Measurements from ENCODE around the gene CEP85L.
A peak's percentile ranks its signal among the peaks of the same experiment; 100 is the strongest.

Gene CEP85L

DNA sequence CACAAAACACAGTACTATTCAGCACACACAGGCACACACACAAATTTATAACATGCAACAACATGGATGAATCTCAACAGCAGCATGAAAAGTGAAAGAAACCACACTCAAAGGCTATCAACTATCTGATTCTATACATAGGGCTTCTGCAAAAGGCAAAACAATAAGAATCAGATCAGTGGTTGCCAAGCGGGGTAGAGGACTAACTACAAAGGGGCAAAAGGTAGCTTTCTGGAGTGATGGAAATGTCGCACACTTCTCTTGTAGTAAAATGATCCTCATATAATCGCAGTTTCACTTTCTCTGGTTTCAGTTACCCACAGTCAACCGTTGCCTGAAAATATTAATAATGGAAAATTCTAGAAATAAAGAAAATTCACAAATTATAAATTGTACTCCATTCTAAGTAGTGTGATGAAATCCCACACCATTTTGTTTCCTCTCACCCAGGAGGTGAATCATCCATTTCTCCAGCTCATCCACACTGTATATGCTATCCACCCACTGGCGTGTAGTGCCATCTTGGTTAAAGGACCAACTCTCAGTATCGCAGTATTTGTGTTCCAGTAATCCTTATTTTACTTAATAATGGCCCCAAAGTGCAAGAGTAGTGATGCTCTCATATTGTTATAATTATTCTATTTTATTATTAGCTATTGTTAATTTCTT lies 116.1 kb downstream of the CEP85L start:
- no peak for FAIRE-seq

DNA sequence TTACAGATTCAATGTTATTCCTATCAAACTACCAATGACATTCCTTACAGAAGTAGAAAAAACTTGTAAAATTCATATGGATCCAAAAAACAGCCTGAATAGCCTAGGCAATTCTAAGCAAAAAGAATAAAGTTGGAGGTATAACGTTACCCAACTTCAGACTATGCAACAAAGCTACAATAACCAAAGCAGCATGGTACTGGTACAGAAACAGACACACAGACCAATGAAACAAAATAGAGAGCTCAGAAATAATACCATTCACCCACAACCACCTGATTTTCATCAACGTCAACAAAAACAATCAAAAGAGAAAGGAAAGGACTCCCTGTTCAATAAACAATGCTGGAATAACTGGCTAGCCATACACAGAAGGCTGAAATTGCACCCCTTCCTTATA lies 120.4 kb downstream of the CEP85L start:
- FAIRE-seq = no peak

DNA sequence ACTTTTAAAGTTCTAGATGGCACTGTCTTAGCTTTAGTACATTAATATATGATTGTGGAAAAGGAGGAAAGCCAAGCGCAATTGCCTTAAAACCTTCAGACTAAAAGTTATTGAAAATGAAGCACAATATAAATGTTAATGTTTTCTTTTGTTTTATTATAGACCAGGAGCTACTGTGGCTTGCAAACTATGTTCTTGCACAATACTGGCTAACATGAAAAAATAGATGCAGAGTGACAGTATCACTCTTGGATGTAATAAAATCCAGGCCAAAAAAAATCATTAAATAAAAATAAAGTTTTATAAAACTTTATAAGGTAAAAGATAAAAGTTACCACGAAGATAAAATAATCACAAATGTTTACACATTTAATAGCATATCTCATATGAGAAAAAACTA lies 121.6 kb downstream of the CEP85L start:
- FAIRE-seq = no peak

DNA sequence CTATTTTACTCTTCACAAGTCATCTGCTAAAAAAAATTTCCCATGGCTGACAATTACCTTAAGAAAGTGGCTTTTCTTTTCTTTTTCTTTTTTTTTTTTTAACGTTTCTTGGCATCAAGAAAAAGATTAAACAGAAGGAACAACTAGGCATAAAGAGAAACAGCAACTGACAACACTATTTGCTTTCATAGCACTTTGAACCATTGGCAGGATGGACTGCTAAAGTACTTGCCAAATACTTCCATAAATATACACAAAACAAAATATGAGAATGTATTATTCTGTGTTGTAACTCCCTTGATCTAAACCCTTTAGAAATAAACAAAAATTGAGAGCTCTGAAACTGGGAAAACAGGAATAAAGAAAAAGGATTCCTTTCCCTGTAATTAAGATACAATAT lies 123.3 kb downstream of the CEP85L start:
- no peak for FAIRE-seq

DNA sequence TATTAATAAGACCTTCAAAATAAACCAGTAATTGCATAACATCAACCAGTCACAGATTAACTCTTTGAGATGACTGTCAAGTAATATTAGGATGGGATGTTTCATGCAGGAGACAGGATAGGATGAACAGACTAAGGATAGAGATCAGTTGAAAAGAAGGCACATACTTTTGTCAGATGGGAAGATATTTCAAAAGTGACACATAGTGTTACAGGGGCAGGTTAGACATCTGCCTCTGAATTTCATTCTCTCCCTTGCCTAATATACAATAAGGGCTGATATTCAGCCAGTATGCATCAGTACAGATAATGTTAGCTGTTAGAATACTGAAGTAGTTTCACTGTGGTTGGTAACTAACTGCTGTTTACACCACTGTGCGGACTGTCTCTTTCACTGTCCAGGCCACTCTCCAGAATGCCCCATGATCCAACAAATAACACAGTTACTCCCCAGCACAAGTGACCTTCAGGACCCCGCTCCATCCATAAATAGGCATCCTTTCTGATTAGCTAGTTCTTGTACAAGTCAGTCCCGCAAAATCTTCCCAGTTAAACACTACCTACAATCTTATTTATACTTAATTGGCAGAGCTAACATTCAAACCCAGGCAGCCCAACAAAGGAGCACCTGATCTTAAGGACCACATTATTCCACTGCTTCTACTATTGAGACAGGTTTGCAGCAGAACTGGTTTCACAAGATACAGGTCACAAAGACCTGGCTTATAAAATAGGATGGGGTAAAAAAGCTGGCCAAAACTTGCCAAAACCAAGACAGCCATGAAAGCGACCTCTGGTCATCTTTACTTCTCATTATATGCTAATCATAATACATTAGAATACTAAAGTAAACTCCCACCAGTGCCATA lies 125.2 kb downstream of the CEP85L start:
- FAIRE-seq = no peak

DNA sequence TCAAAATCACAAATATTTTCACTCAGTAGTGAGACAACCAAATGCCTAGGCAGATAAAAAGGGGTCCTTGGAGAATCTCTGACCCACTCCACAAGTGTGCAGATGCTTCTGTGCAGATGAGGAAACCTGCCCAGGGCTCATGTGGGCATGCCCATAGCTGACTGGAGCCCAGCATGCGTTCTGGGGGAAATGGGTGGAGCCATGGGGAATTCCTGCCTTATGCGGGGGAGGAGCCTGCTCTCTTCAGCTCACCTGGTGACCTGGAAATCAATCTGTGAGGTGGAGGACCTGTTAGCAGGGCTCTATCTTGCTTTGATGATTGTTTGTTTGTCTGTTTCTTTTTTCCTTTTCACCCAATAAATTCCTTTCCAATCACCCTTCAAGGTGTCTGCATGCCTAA lies 126.7 kb downstream of the CEP85L start:
- FAIRE-seq = no peak

DNA sequence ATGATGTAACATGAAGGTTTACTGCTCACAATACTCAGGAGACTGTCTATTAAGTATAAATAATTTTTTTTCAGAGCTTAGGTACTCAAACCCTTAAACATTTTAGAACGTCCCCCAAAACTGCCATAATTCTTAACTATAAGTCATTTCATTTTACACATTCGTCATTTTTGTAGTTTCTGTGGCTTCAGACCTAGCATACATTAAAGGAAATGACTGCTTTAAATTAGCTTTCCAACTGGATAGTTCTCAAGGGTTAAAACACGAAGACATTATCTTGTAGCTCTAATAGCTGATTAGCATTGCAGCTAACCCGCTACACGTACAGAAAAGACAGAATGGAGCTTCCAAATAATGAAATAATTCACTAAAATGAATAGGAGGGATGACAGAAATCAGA lies 128.2 kb downstream of the CEP85L start:
- no peak for FAIRE-seq

DNA sequence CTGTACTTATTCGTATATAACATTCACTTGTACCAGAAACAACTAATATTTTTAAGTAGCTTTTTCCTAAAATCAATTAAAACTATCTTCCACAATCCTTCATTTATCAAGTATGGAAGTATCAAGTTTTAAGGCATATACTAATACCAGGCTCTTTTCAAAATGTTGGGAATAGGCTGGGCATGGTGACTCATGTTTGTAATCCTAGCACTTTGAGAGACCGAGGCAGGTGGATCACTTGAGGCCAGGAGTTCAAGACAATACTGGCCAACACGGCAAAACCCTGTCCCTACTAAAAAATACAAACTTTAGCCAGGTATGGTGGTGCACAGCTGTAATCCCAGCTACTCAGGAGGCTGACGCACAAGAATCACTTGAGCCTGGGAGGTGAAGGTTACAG lies 129.0 kb downstream of the CEP85L start:
- FAIRE-seq = no peak

DNA sequence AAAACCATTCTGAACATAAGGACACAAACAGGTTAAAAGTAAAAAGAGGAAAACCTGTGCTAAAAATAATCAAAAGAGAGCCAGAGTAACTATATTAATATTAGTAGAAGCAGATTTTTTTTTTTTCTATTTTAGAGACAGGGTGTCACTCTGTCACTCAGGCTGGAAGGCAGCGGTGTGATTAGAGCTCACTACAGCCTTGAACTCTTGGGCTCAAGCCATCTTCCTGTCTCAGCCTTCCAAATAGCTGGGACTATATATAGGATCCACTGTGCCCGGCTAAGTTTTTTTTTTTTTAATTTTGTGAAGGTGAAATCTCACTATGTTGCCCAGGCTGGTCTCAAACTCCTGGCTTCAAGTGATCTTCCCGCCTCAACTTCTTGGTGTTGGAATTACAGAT lies 136.7 kb downstream of the CEP85L start:
- FAIRE-seq = no peak

DNA sequence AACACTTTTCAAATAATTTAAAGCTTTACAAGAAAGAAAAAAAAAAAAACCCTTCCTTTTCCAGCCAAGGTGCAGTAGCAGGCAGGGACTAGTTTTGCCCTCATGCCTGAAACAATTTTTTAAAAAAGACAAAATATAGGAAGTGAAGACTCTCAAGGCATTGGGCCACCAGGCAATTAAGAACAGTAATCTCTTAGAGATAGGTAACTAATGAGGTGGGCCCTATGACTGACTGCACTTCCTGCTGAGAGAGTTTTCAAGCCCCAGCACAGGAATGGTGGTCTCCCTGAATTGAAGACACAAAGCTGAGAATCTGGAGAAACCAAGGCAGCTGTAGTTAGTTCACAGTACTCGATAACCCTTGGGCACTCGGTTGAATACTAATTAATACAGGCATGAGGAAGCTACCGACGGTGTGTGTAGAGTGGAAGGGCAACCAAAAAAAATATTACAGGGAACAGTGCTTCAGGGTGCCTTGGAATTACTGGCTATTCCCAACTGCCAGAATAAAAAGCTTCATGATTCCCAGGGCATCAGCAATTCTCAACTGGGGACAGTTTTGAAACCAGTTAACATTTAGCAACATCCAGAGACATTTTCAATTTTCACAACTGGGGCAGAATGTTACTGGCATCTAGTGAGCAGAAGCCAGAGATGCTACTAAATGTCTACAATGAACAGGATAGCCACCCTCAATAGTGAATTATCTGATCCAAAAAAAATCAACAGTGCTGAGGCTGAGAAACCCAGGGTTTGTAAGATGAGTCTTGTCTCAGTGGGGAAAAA lies 139.3 kb downstream of the CEP85L start:
- no peak for FAIRE-seq

DNA sequence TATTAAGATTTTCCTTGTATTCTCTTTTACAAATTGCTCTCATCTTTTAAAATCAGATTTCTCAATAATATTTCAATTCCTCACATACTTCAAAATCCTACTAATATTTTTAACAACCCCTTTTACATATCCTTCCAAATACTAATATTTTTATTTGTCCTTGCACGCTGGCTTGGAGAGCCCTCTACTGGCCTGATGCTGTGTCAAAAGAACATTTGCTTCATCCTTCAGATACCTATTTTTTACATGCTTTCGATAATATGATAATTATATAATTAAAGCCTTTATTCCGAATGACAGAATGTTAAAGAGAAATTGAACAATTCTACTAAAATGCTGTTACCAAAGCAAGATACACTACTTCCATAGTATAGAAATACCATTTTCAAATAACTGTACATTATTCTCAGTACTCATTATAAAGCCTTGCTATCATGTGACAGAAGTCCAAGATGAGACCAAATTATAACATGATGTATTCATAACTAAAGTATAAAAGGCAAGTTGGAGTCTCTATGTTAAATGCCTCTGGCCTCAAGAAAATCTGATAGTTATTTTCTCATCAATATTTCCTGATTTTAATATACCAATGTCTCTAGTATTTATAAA lies 142.3 kb downstream of the CEP85L start:
- FAIRE-seq = peak; percentile 47

DNA sequence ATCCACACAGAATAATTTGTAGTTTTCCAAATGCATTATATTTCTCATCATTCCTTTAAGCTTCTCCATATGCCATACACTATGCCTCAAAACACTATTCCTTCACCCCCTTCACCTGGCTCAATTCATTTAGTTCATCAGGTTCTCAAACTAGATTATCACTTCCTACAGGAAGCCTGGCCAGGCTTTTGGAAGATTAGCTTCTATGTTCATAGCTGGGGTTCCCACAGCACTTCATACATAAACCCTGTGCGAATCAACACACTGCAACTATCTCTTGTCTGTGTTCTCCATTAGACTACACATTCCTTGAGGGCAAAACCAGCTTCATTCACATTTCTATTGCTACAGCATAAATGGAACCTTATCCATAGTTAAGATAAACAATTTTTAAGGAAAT lies 143.8 kb downstream of the CEP85L start:
- FAIRE-seq = no peak

DNA sequence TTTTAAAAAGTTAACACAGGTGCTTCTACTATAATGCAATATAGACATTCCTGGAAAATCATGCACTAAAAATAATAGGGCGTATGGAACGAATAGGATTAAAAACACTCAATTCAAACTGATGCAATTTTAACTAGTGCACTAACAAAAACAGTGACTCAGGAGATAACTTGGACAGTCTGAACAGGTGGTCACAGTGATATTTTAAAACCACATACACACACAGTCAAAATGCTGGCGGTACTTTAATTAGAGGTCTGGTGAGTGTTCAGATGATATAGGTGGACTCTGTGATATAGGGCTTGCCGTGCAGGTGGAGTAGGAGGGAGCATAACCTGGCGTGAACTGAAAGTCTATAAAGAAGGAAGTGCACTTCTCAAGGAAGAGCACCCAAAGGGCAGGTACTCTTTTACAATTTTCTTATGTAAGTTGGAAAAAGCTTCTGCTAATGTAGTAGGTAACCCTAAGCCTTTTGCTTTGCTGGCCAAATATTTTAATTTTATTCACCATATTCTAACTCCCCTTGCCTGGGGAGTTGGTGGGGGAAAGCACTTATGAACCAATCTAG lies 145.2 kb downstream of the CEP85L start:
- FAIRE-seq = no peak

DNA sequence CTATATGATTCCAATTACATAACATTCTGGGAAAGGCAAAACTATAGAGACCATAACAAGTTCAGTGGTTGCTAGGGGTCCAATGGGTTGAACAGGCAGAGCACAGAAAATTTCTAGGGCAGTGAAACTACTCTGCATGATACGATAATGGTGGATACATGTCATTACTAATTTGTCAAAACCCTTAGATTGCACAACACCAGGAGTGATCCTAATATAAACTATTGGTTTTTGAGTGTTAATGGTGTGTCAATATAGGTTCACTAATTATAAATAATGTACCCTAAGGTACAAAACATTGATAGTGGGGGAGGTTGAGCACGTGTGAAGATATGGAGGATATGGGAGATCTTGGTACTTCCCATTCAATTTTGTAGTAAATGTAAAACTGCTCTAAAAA lies 145.7 kb downstream of the CEP85L start:
- no peak for FAIRE-seq

DNA sequence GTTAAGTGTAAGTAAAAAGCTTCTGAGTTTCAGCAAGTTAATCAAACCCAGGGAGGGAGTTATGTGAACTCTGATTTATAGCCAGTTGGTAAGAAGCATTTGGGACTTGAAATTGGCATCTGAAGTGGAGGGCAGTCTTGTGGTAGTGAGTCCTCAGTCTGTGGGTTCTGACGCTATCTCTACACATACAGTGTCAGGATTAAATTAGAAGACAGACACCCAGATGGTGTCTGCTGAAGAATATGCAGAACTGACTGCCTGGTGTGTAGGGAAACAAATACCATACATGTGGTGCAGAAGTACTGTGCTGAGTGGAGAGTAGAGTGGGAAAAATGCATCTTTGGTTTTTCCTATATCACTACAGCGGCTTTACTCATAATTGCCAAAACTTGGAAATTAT lies 146.8 kb downstream of the CEP85L start:
- no peak for FAIRE-seq

DNA sequence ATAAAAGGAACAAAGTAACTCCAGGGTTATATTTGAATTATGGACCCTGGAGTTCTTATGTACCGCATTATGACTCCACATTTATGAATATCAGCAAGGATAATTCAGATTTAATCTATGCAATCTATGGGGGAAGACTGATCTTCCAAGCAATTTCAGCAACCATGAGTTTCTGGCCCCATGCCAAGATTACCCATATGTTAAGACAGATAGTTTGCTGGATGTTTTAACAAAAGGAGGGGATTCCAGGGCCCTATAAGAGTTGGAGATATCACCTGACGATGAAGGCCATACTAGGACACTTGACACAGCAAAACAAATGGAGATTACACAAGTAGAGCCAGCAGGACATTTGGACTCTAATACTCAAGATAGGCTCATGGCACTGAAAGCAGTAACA lies 149.2 kb downstream of the CEP85L start:
- no peak for FAIRE-seq

DNA sequence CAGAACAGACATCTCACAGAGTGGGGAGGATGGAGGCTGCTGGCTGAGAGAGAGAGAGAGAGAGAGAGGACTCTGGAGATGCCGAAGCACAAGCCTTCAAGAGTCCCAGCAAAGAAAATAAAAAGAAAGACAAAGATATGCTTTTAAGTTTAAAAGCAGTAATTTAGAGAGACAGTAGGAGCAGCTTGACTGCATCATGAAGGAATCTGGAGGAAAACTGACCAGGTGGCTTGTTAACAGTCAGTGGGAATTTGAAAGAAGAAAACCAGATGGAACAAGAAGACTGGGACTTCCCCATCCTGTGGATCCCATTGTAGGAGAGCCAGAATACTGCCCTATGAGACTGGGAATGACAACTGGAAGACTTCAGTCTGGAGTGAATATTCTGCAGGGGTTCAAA lies 149.6 kb downstream of the CEP85L start:
- no peak for FAIRE-seq

DNA sequence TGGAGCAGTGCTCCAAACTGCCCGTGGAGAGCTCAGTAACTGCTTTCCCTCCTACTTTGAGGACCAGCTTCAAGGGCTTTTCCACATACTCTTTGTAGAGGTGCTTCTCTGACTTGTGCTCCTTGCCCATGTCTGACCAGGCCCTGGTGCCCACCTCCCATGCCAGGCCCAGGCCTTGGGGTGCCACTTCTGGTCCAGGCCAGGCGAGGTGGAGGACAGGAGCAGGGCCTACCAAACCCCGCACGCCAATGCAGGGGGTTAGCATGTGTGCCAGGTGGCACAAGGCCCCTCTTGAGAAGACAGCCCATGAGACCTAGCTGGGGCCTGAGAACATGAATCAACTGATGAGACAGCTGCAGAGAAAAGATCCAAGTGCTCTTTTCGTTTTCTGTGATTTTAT lies 150.3 kb downstream of the CEP85L start:
- no peak for FAIRE-seq

DNA sequence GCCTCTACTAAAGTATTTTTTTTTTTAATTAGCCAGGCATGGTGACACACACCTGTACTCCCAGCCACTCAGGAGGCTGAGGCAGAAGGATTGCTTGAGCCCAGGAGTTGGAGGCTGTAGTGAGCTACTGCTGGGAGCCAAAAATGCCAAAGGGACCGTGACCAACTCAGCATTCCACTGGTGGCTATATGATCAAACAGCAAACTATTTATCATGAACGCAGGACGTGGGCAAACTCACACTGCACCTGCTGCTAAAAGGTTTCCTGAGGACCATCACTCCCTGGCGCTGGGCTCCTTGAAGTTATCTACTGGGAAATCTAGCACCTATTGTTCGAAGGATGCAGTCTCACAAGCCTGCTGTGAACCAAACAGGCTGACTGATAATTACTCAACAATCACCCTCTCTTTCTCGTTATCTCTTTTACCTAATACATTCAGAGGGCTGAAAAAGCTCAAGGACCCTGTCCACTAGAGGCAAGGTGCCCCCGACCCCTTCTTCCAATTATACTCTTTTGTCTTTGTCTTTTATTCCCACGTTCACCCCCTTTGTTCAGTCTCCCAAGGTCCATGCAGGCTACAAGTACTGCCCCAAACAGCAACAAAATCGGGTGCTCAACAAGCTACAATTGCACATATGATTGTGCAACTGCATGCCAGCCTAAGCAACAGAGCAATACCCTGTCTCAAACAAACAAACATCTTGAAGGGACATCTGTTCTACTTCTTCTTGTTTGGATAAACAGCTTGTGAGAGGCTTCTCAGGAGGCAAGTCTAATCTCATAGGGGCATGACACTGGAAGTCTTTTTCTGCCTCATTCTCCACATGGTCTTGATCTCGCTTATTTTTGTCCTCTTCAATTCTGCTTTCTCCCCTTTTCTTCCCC lies 151.0 kb downstream of the CEP85L start:
- FAIRE-seq = no peak

DNA sequence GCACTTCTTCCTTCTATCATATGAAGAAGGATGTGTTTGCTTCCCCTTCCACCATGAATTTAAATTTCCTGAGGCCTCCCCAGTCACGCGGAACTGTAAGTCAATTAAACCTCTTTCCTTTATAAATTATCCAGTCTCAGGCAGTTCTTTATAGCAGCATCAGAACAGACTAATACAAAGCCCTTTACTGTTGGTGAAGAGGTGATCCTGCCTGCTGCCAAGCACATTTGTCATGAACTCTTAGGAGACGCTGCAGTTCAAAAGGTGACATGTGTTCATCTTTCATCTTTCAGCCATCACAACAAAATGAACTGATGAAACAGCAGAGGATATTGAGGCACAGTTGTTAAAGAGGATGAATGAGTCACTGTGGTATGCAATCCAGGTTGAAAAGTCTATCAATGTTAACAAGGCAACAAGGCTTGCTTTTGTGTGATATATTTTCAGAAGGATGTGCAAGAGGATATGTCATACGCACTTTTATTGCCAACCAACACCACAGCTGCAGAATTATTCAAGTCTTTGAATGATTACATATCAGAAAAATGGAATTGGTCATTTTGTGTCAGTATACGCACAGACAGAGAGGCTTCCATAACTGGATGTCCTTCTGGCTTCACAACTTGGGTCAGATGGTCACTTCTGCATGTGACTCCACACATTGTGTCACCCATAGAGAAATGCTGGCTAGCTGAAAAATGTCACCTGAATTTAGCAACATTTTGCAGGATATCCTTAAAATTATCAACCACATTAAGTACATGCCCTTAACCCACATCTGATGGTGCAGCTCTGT lies 155.7 kb downstream of the CEP85L start:
- FAIRE-seq = no peak

DNA sequence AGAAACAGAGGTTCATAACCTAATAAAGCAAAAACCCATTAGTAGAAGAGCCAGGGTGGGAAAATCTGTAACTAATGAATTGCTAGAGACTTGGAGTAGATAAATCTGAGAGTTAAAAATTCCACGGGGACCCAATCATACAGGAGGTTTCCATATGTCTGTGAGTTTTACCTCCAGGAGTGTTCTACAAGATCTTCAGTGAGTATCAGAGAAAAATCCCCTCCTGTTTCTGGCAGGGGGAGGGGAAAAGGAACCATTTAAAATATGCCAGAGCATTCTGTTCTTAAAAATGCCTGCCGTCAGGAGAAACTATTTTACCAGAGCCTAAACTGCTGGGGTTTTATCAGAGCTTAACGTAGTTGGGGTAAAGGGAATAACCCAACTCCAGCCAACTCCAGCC lies 157.3 kb downstream of the CEP85L start:
- no peak for FAIRE-seq
